ENCODE data around the gene SIK3. TPM values are rescaled to one million over a fixed set of nuclear protein-coding genes. Genes with fewer than 3 reads are reported as not detected.
"Not testable (repeated sequence)": the region's sequence is repeated elsewhere in the genome, so short reads cannot be mapped to it uniquely, and the experiment has no call there.

Gene SIK3
- total RNA-seq, 2 experiments from 2014 or later = 41.4 to 41.9 TPM

DNA sequence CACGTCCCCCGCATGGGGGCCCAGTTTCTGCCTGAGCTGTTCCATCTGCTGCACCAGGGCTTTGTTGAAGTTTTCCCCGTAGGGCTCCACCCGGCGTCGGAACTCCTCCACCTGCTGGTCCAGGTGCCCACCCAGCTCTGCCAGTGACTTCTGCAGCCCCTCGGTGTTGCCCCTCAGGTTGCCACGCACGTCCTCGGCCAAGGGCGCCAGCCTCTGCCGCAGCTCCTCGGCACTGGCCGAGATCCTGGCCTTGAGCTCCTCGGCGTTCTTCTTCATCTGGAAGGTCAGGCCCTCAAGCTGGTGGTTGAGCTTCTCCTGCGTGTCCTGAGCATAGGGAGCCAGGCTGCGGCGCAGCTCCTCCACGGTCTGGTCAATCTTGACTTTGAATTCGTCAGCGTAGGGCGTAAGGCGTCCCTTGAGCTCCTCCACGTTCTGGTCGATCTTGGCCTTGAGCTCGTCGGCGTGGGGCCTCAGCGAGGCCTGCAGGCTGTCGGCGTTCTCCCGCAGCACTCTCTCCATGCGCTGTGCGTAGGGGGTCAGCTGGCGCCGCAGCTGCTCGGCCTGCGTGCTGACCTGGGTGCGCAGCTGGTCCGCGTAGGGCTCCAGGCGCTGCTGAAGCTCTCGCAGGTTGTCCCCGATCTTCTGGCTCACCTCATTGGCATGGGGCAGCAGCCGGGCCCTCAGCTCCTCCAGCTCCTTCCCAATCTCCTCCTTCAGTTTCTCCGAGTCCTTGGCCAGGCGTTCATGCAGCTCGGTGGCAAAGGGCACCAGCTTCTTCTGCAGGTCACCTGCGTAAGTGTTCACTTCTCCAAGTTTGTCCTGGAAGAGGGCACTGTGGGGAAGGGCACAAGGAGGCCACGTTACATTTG, 276.9 kb downstream of the SIK3 start:
- CTCF ChIA-PET = interaction anchor here (2.3 kb wide), 1 partner anchor 15 kb away, joined by 11 read pairs; the partner anchor contains the start of gene APOA1
- POLR2A ChIA-PET = no interaction called here

DNA sequence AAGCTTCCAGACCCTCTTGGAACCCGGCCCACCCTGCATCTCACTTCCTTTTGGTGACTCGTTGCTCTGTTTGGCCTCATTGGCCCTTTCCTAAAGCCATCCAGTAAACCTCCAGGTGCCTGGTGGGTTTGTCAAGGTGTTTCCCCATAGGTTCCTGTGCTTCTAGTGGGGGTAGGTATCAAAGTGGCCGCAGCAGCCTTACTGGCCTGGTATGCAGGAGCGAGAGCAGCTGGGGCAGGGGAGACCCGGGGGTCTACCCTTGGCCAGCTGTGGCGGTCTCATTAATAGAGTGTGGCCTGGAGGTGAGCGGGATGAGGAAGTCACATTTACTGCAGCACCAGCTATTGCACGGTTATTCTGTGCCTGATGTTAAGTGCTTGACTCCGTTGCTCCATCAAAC, 279.2 kb downstream of the SIK3 start:
- CTCF ChIA-PET = interaction anchor here (0.7 kb wide), 2 partner anchors 17 to 60 kb away, joined by 3 read pairs; no protein-coding TSS in a partner anchor
- POLR2A ChIA-PET = no interaction called here

DNA sequence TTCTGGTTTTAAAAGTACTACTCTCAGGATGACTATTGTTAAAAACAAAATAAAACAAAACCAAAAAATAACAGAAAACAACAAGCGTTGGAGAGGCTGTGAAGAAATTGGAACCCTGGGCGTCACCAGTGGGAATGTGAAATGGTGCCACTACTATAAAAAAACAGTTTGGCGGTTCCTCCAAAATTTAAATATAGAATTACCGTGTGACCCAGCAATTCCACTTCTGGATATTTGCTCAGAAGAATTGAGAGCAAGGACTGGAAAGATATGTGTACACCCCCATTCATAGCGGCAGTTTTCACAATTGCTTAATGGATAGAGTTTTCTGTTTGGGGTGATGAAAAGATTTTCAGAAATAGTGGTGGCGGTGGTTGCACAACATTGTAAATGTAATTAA, 283.7 kb downstream of the SIK3 start:
- ChIA-PET POLR2A (no interaction called here), CTCF (no interaction called here)

DNA sequence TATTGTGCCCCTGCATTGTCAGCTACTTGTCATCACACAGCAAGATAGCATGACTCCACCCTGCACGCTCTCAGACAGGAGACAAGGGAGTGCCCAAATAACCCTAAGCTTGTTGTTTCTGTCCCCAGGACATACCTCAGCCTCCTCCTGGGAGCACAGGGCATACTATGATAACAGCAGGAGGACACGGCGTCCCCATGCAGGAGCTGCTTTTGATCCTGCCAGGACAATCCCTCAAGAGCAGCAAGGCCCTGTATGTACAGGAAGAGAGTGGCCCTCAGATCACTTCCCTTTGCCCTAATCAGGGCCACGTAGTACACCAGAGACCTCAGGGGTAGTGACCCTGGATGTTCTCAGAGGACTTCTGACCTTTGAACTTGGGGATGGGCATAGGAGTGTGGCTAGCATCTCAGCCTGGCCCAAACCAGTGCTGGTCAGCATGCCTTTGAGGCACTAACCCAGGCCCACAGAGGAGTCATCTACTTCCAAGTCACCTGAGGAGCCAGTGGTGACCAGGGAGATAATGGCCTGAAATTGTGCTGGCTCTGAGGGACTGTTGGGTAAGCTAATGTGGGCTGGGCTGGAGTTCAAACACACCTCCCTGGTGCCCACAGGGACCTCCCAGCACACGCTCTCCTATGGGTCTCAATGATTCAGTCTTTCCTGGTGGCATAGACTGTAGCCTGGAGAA, 284.3 kb downstream of the SIK3 start:
- POLR2A ChIA-PET = no interaction called here
- CTCF ChIA-PET = interaction anchor here (1.3 kb wide), 2 partner anchors 23 kb away, joined by 3 to 4 read pairs; partner anchors contain the start of gene APOA5

DNA sequence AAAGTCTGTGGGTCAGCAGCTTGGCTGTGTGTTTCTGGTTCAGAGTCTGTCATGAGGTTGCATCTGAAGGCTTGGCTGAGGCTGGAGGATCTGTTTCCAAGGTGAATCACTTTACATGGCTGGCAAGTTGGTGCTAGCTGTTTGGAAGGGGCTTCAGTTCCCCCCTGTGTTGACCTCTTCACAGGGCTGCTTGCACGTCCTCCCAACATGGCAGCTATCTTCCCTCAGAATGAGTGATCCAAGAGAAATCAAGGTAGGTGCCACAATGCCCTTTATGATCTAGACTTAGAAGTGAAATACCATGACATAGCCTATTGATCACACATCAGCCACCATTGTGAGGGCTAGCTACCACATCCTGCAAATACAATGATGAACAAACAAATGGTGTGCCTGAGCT, 285.1 kb downstream of the SIK3 start:
- ChIA-PET POLR2A (interaction anchor here (0.9 kb wide), 1 partner anchor 332 kb away, joined by 3 read pairs; no protein-coding TSS in a partner anchor), CTCF (interaction anchor here (1.3 kb wide), 2 partner anchors 22 to 23 kb away, joined by 3 to 4 read pairs; partner anchors contain the start of gene APOA5)

DNA sequence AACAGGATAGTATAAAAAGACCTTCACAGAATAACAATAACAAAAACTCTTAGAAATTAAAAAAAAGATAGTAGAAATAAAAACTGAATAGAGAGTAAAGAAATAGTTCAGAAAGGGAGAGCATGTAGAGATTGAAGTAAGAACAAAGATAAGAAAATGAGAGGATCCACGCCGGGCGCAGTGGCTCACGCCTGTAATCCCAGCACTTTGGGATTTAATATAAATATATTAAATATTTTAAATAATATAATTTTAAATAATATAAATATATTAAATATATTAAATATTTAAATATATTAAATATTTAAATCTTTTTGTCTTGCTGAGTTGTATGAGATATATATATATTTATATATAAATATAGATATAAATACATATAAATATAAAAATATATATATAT, 286.1 kb downstream of the SIK3 start:
- CTCF ChIA-PET = no interaction called here
- POLR2A ChIA-PET = no interaction called here

DNA sequence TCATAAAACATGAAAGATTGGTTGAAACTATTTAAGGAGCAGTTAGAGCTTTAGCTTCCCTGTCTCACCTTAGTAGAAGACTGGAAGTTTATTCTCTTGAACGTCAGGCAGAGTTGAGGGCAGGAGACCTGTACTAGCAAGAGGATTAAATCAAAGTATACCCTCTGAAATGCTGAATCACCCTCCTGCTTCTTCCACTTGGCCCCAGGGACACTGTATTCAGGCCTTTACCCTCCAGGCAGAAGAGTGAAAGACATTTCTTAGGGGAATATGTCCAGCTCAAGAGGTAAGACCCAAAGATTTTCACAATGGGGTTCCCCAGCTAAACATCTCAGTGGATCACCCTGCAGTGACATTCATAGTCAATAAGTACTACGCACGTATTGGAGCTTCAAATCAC, 287.0 kb downstream of the SIK3 start:
- ChIA-PET CTCF (no interaction called here), POLR2A (no interaction called here)

DNA sequence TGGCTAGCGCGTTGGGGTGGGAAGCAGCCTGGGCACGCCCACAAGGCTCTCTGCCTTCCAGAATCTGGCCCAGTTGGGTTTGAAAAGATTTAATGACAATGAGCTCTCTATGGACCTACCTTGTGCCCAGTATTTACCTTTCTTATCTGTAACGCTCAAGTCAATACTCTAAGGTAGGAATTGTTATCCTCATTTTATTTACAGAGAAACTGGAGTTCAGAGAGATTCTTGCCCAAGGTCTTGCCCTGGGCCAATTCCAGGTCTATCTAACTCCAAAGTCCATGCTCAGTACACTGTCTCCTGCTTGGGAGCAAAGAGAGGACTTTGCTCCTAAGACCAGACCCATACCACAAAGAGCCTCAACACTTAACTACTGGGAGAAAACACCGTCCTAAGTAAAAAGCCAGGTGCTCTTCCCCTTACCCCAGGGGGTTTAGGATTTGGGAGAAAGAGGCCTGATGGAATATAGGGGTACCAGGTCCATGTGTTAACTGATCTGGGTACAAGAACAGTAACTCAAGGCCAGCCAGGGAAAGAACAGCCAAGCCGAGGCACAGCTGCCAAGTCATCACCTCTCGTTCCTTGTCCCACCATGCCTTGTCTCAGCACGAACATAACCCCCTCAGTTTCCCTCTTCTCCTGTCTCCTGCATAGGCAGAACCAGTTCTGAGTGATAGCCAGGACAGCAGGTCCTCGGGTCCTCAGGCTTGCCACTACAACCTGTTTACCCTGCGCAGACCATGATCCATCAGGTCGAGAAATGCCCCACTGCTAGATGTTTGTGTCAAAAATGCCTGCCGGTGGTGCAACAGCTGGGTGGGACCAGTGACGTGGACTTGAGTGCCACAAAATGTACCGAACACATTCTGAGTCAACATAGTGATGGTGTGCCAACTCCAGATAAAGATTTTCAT, 289.7 kb downstream of the SIK3 start:
- ChIA-PET CTCF (no interaction called here), POLR2A (no interaction called here)

DNA sequence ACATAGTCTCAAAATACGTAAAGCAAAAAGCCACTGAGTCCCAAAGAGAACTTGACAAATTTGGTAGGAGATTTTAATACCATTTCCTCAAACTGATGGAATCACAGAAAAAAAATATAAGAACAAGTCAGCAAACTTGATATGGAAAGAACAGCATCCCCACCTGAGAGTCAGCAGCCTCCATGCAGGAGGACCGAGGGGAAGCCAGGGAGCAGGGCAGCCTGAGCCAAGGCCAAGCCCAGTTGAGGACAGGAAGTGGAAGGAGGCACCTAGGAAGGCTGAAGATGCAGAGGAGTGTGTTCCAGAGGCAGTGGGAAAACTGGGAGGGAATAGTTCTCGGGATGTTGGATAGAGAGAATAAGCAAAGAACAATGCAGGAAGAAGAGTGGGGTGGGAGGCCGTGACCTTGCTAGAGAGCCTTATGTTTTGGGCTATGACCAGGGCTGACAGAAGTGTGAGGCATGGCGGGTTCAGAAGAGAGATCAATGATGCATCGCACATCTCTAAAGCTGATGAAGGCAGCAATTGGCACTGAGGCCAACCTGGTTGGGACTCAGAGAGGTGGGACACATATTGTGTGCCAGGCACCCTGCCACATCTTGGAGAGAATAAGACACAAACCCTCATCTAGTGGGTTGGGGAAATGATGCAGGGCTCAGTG, 290.5 kb downstream of the SIK3 start:
- POLR2A ChIA-PET = no interaction called here
- CTCF ChIA-PET = no interaction called here

DNA sequence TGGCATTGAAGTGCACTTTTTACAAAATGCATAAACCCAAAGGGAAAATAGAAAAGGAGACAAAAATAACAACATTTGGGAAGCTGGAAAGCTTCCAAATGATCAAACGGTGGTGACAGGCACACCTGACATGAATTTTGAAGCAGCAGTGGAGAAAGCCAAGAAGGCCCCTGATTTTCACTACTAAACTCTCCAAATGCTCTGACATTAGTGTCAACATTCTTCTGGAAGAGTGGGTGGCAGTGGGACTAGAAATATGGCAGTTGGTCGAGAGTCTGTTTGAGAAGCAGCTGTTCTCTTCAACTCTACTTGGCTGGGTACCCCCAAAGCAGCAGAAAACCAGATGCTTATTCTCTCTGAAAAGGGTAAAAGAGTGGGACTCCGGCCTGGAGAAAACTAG, 294.2 kb downstream of the SIK3 start:
- ChIA-PET POLR2A (no interaction called here), CTCF (no interaction called here)

DNA sequence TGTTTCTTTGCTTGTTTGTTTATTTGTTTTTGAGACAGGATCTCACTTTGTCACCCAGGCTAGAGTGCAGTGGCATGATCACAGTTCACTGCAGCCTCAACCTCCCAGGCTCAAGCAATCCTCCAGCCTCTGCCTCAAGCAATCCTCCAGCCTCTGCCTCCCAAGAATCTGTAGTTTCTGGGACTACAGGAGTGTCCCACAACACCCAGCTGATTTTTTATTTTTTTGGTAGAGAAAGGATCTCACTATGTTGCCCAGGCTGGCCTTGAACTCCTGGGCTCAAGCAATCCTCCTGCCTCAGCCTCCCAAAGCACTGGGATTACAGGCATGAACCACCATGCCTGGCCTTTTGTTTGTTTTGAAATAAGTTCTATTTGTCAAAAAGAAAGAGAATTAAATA, 296.6 kb downstream of the SIK3 start:
- POLR2A ChIA-PET = not testable (repeated sequence)
- CTCF ChIA-PET = interaction anchor here (2.4 kb wide), 1 partner anchor 11 kb away, joined by 9 read pairs; the partner anchor contains the start of gene APOA5

DNA sequence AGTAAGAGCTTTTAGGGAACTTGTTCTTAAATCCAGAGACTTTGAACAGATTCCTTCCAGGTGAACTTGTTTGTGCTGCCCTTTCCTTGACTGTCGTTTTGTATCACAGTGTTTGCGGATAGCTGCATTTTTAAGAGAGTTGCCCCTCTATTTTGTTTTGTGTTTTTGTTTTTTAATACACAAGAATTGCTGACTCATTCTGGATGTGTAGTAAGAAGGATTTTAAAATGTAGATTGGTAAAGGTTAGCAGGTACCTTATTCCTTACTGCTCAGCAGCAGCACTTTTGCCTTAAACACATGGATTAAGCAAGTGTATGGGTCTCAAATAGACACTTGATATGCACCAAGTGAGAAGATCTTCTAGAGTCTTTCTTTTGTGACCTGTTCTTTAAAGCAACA, 297.6 kb downstream of the SIK3 start:
- ChIA-PET CTCF (interaction anchor here (2.4 kb wide), 1 partner anchor 10 kb away, joined by 9 read pairs; the partner anchor contains the start of gene APOA5), POLR2A (interaction anchor here (0.7 kb wide), 1 partner anchor 25 kb away, joined by 3 read pairs; no protein-coding TSS in a partner anchor)

DNA sequence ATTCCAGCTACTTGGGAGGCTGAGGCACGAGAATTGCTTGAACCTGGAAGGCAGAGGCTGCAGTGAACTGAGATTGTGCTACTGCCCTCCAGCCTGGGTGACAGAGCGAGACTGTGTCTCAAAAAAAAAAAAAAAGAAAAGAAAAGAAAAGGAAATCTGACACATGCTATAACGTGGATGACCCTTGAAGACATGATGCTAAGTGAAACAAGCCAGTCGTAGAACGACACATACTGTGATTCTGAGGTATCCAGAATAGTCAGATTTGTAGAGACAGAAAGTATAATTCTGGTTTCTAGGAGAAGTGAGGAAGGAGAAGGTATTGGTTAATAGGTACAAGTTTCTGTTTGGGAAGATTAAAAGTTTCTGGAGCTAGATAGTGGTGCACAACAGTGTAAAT, 299.9 kb downstream of the SIK3 start:
- ChIA-PET CTCF (no interaction called here), POLR2A (interaction anchor here (0.6 kb wide), 1 partner anchor 132 kb away, joined by 3 read pairs; no protein-coding TSS in a partner anchor)

DNA sequence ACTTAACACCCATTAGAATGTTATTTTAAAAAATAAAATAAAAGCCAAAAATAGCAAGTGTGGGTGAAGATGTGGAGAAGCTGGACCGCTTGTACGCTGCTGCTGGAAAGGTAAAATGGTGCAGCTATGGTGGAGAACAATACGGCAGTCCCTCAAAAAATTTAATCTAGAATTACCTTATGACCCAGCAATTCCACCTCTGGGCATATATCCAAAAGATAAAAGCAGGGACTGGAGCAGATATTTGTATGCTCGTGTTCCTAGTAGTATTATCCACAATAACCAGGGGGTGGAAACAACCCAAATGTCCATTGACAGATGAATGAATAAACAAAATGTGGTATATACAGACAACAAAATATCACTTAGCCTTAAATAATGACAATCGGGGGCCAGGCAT, 300.4 kb downstream of the SIK3 start:
- POLR2A ChIA-PET = no interaction called here
- CTCF ChIA-PET = no interaction called here

DNA sequence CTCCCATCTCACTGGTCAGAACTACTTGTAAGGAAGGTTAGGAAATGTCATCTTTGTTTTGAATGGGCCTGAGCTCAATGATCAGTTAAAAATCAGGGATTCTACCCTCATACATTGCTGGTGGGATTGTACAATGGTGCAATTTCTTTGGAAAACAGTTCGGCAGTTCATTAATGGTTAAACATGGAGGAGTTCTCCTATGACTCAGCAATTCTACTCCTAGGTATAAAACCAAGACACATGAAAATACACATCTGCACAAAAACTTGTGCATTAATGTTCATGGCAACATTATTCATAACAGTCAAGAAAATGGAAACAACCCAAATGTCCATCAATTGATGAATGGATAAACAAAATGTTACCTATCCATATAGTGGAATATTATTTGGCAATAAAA, 301.7 kb downstream of the SIK3 start:
- ChIA-PET POLR2A (no interaction called here), CTCF (no interaction called here)

DNA sequence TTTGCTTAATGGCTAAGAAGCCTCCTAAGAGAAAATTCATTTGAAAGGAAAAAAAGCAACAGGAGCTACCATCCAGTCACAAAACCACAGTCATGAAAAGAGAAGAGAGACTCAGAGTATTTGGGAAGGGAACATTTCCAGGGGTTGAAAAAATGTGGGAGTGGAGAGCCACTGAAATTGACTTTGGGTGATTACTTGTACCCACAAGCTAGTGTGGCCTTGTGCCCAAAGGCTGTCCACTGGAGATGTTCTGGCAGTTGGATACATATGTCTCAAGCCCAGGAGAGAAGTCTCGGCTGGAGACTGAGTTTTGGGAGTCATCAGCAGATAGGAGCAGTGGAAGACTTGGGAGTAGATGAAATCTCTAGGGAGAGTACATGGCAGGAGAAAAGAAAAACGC, 303.4 kb downstream of the SIK3 start:
- CTCF ChIA-PET = interaction anchor here (1.7 kb wide), 1 partner anchor 311 kb away, joined by 6 read pairs; no protein-coding TSS in a partner anchor

DNA sequence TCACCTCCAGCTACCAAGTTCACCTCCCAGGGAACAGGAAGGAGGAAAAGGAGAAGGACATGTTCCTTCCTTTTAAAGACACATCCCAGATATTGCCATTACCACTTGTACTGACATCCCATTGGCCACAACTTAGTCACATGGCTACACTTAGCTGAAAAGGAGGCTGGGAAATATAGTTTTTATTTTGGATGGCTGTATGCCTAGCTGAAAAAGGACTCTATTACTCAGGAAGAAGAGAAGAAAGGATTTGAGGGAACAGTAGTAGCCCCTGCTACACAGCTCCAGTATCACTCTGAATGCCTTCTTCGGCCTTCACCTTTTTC, 304.5 kb downstream of the SIK3 start:
- ChIA-PET POLR2A (no interaction called here), CTCF (interaction anchor here (0.6 to 5.7 kb wide), 4 partner anchors 43 to 433 kb away, joined by 3 to 56 read pairs (median 4); partner anchors contain the start of gene APOA1)

More for the DNA sequence above, 303.4 kb downstream of the SIK3 start:
- POLR2A ChIA-PET = no interaction called here
